Chondrocyte (in vitro differentiated cells): ENCODE data around the gene RUNX1. TPM values are rescaled to one million over a fixed set of nuclear protein-coding genes. Genes with fewer than 3 reads are reported as not detected.

Experiments used
- DNase-seq: peaks from one replicate; pipeline ENCODE4 v3.0.0; 2021; ENCODE audit warnings: mixed read lengths, low spot score
- H3K27ac Mint-ChIP-seq: one replicate; pipeline ENCODE4 v1.8.0; 2021; ENCODE audit warnings: mild to moderate bottlenecking, moderate library complexity, mixed read lengths; ENCODE audit not compliant: unreplicated experiment
- H3K27me3 Mint-ChIP-seq: 2 replicates; pipeline ENCODE4 v1.8.0; 2021; ENCODE audit warnings: low read depth, mixed read lengths
- H3K36me3 Mint-ChIP-seq: 2 replicates; pipeline ENCODE4 v1.8.0; 2021; ENCODE audit warnings: low read depth, mixed read lengths
- H3K4me1 Mint-ChIP-seq: 2 replicates; pipeline ENCODE4 v1.8.0; 2021; ENCODE audit warnings: low read depth, mild to moderate bottlenecking, mixed read lengths
- H3K4me3 Mint-ChIP-seq: one replicate; pipeline ENCODE4 v1.8.0; 2021; ENCODE audit warnings: mild to moderate bottlenecking, moderate library complexity, mixed read lengths; ENCODE audit not compliant: unreplicated experiment
- H3K9me3 Mint-ChIP-seq: 2 replicates; pipeline ENCODE4 v1.8.0; 2021; ENCODE audit warnings: low read depth, mixed read lengths
- CTCF ChIP-seq: fragments of 200-600 bp; sonication (generic); IDR thresholded peaks from 2 replicates; pipeline ENCODE4 v1.5.0; 2021; ENCODE audit warnings: antibody characterized with exemption, mild to moderate bottlenecking, moderate library complexity
- total RNA-seq: library from RNA; stranded (reverse); gene quantifications from 3 replicates; pipeline ENCODE4 v1.2.1, GENCODE V29; 2021

The RUNX1 gene
- total RNA-seq, 1 donor from 2014 or later = 37.9 TPM

DNA sequence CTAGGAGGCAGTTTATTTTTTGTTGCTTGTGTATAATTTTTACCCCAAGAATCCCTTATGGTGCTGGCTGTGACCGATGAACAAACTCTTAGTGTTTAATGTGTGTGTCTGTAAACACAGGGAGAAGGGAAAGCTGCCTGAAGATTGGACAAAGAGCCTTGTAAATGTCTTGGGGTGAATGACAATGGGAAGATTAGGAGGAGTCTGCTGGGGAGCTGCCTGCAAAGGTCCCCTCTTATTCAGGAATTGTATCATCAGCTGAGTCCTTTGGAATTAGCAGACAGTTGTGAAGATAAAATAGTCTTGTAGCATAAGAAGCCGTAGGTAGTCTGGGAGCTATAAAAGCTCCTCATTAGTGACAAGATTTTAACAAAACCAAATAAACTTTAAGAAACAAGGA is 88.4 kb downstream of the RUNX1 start:
- TF ChIP-seq CTCF = no peak
- no peaks in the 10 kb centered on the region for H3K9me3 Mint-ChIP-seq
- DNase-seq = no peak
- H3K4me3 Mint-ChIP-seq = no peak overlapping the region
- H3K27ac Mint-ChIP-seq = no peak overlapping the region
- H3K36me3 Mint-ChIP-seq = no peaks in the 10 kb centered on the region
- peaks cover 18% of the 10 kb centered on the region for H3K4me1 Mint-ChIP-seq
- H3K27me3 Mint-ChIP-seq = no peaks in the 10 kb centered on the region

- H3K27ac Mint-ChIP-seq = peak overlapping the region; percentile 11
- peaks cover 2% of the 10 kb centered on the region for H3K36me3 Mint-ChIP-seq
- H3K4me3 Mint-ChIP-seq = no peak overlapping the region
- H3K4me1 Mint-ChIP-seq = peaks cover 7% of the 10 kb centered on the region
- no peaks in the 10 kb centered on the region for H3K27me3 Mint-ChIP-seq
- no peak for DNase-seq
- H3K9me3 Mint-ChIP-seq = no peaks in the 10 kb centered on the region
- TF ChIP-seq CTCF = no peak
Measured at GRCh38 chr21:34959607-34960006, 89.5 kb downstream of the RUNX1 start.

DNA sequence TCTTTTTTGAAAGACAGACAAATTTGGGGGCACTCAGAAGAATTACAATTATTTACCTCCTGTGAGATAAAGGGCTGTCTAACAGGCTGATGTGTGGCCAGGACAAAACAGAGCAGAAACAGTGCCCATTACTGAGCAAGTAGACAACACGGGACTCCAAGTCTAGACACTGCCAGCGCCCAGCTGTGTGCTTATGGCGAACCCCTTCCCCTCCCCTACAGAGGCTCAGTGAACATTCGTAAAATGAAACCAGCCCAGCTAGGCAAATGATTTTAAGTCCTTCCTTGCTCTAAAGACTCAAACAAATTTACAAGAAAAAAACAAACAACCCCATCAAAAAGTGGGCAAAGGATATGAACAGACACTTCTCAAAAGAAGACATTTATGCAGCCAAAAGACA is 91.1 kb downstream of the RUNX1 start:
- H3K36me3 Mint-ChIP-seq = peaks cover 2% of the 10 kb centered on the region
- no peak for DNase-seq
- H3K27me3 Mint-ChIP-seq = no peaks in the 10 kb centered on the region
- H3K9me3 Mint-ChIP-seq = no peaks in the 10 kb centered on the region
- no peak overlapping the region for H3K4me3 Mint-ChIP-seq
- peaks cover 3% of the 10 kb centered on the region for H3K4me1 Mint-ChIP-seq
- no peak overlapping the region for H3K27ac Mint-ChIP-seq
- TF ChIP-seq CTCF = no peak

DNA sequence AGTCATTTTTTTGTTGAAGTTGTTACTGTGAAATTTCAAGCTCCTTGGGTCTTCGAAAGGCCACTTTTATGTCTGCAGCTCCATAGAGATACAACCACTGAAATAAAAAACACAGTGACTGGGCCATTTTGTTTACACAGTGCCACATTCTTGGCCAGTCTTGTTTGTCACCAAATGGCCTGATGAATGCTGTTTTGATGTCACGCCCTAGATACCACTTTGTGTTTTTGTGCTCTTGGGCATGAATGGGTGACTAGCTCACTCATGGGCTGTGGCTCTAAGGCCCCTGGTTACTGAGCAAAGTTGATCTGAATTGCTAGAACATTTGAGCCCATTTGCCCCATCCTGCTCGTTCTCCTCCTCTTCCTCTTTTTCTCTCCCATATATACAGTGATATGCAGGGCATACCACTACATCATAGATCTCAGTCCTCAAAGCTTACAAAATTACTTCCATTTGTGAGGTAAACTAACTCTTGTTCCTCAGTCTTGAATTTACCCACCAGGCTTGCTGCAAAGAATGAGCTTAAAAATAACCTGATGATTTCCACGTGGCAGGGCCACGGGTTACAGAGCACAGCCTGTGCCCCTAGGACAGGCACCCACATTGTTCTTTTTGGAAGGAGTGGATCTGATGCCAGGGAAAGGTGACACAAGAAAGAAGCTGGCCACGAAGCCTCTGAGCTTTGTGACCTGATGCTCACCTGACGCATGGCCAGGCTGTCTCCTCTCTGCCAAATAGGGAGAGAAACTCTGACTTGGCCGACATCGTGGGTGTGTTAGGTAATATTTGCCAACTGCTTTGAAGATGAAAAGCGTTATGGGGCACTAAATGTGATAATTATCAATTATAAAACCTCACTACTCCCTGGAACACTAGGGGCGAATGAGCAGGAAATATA is 92.4 kb downstream of the RUNX1 start:
- TF ChIP-seq CTCF = no peak
- no peak overlapping the region for H3K4me3 Mint-ChIP-seq
- no peak overlapping the region for H3K27ac Mint-ChIP-seq
- H3K27me3 Mint-ChIP-seq = no peaks in the 10 kb centered on the region
- DNase-seq = no peak
- peaks cover 2% of the 10 kb centered on the region for H3K36me3 Mint-ChIP-seq
- peaks cover 3% of the 10 kb centered on the region for H3K4me1 Mint-ChIP-seq
- no peaks in the 10 kb centered on the region for H3K9me3 Mint-ChIP-seq

DNA sequence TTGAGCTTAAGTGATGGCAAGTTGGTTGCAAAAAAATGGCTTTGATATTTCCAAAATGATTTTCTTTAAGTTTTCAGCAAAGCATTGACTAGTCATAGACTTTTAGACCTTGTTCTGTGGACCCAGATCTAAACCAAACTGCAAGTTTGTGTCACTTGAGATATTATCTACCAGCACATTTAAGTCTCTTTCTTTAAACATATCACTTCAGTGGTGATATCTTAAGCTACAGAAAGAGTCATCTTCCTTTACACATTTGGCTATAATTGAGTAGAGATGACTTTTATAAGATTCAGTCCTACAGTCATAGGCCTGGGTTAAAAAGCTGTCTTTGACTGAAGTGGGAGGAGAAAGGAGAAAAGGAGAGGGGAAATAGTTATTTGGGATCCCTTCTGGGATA is 95.2 kb downstream of the RUNX1 start:
- no peaks in the 10 kb centered on the region for H3K27me3 Mint-ChIP-seq
- peaks cover 2% of the 10 kb centered on the region for H3K36me3 Mint-ChIP-seq
- no peak overlapping the region for H3K4me3 Mint-ChIP-seq

More for the DNA sequence above, 95.2 kb downstream of the RUNX1 start:
- TF ChIP-seq CTCF = no peak
- no peaks in the 10 kb centered on the region for H3K9me3 Mint-ChIP-seq
- peaks cover 8% of the 10 kb centered on the region for H3K4me1 Mint-ChIP-seq
- H3K27ac Mint-ChIP-seq = no peak overlapping the region
- DNase-seq = no peak
